K562 (cell line): Measurements from ENCODE around the gene CHST8. TPM values are rescaled to one million over a fixed set of nuclear protein-coding genes. Genes with fewer than 3 reads are reported as not detected.

Experiments
- CHD1 ChIP-seq: fragments of 200-600 bp; sonication (generic); IDR thresholded peaks from one replicate; pipeline ENCODE4 v1.6.1; 2012; ENCODE audit warnings: mild to moderate bottlenecking, moderate library complexity, low read length, inconsistent platforms
- HMGN3 ChIP-seq: IDR thresholded peaks from 2 replicates; pipeline ENCODE4 v1.6.1; 2011; ENCODE audit warnings: borderline replicate concordance, low read depth, mild to moderate bottlenecking, mixed read lengths, low read length; ENCODE audit not compliant: insufficient read length; ENCODE audit errors: extremely low read depth
- ILF3 ChIP-seq: fragments of 450-650 bp; IDR thresholded peaks from 2 replicates; pipeline ENCODE4 v1.6.1; 2018; ENCODE audit warnings: antibody characterized with exemption, mild to moderate bottlenecking, moderate library complexity, borderline replicate concordance
- NFYB ChIP-seq: IDR thresholded peaks from 2 replicates; pipeline ENCODE4 v1.6.1; 2011; ENCODE audit warnings: mild to moderate bottlenecking, moderate library complexity; ENCODE audit not compliant: insufficient read length; ENCODE audit errors: extremely low read depth
- POU5F1 ChIP-seq: fragments of 150-350 bp; IDR thresholded peaks from 2 replicates; pipeline ENCODE4 v1.6.1; 2014; ENCODE audit warnings: borderline replicate concordance, low read length, low read depth, mild to moderate bottlenecking; ENCODE audit not compliant: partially characterized antibody
- TOE1 ChIP-seq, 2 experiments: fragments of 450-650 bp in 1 of 2; sonication (generic) in 1 of 2; formaldehyde crosslinking in 1 of 2; IDR thresholded peaks; 2 replicates each; pipeline versions ENCODE4 v1.7.1 to v1.8.0; 2016 to 2022; ENCODE audit warnings: borderline replicate concordance in 2 of 2, mild to moderate bottlenecking in 2 of 2, antibody characterized with exemption in 1 of 2, inconsistent platforms in 1 of 2, low read depth in 1 of 2, missing genetic modification reagents in 1 of 2, moderate library complexity in 1 of 2
- ZKSCAN3 ChIP-seq: fragments of 250-450 bp; sonication (Bioruptor Pico); IDR thresholded peaks from 2 replicates; pipeline ENCODE4 v1.4.0; 2020
- ZNF830 ChIP-seq: fragments of 250-450 bp; sonication (Bioruptor Pico); IDR thresholded peaks from 2 replicates; pipeline ENCODE4 v1.5.0; 2021; ENCODE audit warnings: mild to moderate bottlenecking
- ZSCAN29 ChIP-seq: fragments of 450-650 bp; IDR thresholded peaks from 2 replicates; pipeline ENCODE4 v1.6.1; 2017
- polyA plus RNA-seq, 8 experiments: library from polyadenylated mRNA; depleted of rRNA in 4 of 8; stranded (reverse) in 5 of 8; unstranded in 3 of 8; fragments of >200 nt; fragmentation: Nextera tagmentation in 2 of 8; fragmentation: Illumina TruSeq in 1 of 8; extraction: Ambion mirVana in 2 of 8; extraction: Trizol in 1 of 8; gene quantifications; 2 replicates each; pipeline versions ENCODE4 v1.2.1 to v1.2.3, GENCODE V29; 2011 to 2014; ENCODE audit warnings: inconsistent platforms in 1 of 8, missing spikeins in 1 of 8
- total RNA-seq, 7 experiments: library from RNA; depleted of rRNA in 6 of 7; stranded (reverse); fragments of >200 nt in 6 of 7; fragmentation: Illumina TruSeq in 2 of 7; extraction: Trizol in 2 of 7; gene quantifications; 2 replicates each; pipeline versions ENCODE4 v1.2.1 to v1.2.3, GENCODE V29; 2011 to 2021; ENCODE audit warnings: low replicate concordance in 1 of 7
- TF ChIP-seq, protein P1 (sequence below), 2 experiments: fragments of 450-650 bp; IDR thresholded peaks; 2 replicates each; pipeline ENCODE4 v1.6.1; 2016; ENCODE audit warnings: mild to moderate bottlenecking in 2 of 2, borderline replicate concordance in 1 of 2, low read depth in 1 of 2, moderate library complexity in 1 of 2
- TF ChIP-seq, protein P2 (sequence below): fragments of 450-650 bp; formaldehyde crosslinking; IDR thresholded peaks from 2 replicates; pipeline ENCODE4 v1.4.0; 2020; ENCODE audit warnings: mild to moderate bottlenecking, moderate library complexity

CHST8 gene
- total and polyA plus RNA-seq, 9 of the 15 experiments (the other 6 are each of a cell fraction or from before 2014, with no cell fraction given), result 0.11 TPM; not detected in 8

DNA sequence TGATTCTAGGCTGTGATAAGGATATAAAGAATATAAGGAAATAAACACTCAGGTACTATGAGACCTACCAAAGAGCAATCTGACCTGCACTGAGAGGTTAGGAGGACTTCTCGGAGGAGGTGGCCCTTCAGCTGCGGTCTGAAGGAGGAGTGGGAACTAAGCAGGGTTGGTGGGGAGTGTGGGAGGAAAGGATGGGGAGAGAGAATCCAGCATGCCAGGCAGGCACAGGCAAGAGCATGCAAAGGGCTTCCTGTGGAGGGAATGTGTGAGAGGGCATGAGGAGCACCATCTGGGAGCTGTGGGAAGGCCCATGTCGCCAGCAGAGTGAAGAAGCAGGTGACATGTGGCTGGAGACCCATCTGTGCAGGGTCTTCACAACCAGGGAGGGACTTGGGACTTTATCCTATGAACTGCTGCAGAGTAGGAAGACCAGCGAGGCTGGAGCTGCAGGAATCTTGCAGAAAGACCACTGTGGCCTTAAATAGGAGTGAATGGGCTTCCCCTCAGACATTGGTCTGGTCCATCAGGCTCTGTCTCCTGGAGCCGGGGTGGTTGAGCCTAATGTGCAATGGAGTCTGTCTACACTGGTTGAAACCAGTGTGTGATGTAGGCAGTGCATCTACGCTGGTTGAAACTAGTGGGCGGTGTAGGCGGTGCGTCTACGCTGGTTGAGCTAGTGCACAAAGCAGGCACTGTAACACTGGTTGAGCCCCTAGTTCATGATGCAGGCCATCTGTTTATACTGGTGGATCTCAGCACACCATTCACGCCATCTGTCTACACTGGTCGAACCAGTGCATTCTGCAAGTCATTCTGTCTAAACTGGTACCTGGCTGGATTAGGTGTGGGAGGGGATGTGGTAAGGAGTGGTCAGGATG is 6.4 kb downstream of the CHST8 start (continued):
- TF ChIP-seq, protein P1, sequence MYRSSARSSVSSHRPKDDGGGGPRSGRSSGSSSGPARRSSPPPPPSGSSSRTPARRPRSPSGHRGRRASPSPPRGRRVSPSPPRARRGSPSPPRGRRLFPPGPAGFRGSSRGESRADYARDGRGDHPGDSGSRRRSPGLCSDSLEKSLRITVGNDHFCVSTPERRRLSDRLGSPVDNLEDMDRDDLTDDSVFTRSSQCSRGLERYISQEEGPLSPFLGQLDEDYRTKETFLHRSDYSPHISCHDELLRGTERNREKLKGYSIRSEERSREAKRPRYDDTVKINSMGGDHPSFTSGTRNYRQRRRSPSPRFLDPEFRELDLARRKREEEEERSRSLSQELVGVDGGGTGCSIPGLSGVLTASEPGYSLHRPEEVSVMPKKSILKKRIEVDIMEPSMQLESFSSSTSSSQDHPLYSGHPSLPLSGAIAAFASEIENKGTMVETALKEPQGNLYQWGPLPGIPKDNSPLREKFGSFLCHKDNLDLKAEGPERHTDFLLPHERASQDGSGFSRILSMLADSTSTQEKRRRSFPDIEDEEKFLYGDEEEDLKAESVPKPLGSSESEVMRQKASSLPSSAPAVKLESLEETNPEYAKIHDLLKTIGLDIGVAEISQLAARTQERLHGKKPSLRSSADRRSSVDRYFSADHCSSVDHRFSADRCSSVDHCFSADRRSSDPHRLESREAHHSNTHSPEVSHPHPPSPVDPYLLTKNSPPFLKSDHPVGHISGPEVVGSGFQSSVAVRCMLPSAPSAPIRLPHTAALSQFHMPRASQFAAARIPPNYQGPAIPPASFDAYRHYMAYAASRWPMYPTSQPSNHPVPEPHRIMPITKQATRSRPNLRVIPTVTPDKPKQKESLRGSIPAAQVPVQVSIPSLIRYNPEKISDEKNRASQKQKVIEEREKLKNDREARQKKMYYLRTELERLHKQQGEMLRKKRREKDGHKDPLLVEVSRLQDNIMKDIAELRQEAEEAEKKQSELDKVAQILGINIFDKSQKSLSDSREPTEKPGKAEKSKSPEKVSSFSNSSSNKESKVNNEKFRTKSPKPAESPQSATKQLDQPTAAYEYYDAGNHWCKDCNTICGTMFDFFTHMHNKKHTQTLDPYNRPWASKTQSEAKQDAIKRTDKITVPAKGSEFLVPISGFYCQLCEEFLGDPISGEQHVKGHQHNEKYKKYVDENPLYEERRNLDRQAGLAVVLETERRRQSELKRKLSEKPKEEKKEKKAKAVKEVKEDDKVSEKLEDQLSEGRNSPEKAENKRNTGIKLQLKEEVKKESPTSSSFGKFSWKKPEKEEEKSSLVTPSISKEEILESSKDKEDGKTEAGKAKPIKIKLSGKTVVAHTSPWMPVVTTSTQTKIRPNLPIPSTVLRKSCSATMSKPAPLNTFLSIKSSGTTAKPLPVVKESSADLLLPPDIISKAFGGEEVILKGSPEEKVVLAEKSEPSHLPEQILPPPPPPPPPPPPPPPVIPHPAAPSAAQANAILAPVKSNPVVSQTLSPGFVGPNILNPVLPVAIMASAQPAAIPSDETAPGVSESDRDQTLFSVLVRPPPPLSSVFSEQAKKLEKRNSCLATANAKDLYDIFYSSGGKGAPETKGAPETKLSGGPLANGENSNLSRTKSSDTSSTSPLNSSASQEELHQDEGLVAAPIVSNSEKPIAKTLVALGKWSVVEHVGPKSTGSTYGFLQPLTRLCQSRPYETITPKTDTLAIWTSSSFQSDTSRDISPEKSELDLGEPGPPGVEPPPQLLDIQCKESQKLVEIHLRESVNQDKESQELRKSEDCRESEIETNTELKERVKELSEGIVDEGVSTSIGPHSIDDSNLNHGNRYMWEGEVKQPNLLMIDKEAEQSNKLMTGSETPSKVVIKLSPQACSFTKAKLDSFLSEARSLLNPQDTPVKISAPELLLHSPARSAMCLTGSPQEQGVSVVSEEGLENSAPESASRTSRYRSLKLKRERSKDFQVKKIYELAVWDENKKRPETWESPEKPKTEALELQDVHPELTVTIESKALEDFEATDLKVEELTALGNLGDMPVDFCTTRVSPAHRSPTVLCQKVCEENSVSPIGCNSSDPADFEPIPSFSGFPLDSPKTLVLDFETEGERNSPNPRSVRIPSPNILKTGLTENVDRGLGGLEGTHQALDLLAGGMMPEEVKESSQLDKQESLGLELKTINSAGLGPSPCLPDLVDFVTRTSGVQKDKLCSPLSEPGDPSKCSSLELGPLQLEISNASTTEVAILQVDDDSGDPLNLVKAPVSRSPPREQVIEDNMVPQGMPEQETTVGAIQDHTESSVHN (IDR thresholded peaks at IDR 0.05; ENCODE audit: borderline replicate concordance in 1 of 2, low read depth in 1 of 2), result no peak
- TF ChIP-seq ZKSCAN3 (CRISPR knock-in tag) (no peak), ILF3 (no peak), HMGN3 (no peak), ZSCAN29 (peak; percentile 84), CHD1 (no peak), ZNF830 (CRISPR knock-in tag) (no peak), NFYB (no peak), POU5F1 (no peak), TOE1 (IDR thresholded peaks at IDR 0.05; ENCODE audit: borderline replicate concordance) (no peak), TOE1 (CRISPR knock-in tag; IDR thresholded peaks at IDR 0.05; ENCODE audit: borderline replicate concordance, low read depth) (no peak)
- TF ChIP-seq, protein P2, sequence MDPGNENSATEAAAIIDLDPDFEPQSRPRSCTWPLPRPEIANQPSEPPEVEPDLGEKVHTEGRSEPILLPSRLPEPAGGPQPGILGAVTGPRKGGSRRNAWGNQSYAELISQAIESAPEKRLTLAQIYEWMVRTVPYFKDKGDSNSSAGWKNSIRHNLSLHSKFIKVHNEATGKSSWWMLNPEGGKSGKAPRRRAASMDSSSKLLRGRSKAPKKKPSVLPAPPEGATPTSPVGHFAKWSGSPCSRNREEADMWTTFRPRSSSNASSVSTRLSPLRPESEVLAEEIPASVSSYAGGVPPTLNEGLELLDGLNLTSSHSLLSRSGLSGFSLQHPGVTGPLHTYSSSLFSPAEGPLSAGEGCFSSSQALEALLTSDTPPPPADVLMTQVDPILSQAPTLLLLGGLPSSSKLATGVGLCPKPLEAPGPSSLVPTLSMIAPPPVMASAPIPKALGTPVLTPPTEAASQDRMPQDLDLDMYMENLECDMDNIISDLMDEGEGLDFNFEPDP (CRISPR knock-in tag), result no peak
